DMS53 (cell line): ENCODE measurements around the gene ZDHHC11.
"Not testable (repeated sequence)": the region's sequence is repeated elsewhere in the genome, so short reads cannot be mapped to it uniquely, and the experiment has no call there.

Experiments used
- DNase-seq: peaks from one replicate; lab custom pipeline; 2025; lab: John Stamatoyannopoulos, UW

The ZDHHC11 gene

GRCh38 chr5:776862-777711 is 73.7 kb downstream of the ZDHHC11 start:
- DNase-seq: no peak

DNA sequence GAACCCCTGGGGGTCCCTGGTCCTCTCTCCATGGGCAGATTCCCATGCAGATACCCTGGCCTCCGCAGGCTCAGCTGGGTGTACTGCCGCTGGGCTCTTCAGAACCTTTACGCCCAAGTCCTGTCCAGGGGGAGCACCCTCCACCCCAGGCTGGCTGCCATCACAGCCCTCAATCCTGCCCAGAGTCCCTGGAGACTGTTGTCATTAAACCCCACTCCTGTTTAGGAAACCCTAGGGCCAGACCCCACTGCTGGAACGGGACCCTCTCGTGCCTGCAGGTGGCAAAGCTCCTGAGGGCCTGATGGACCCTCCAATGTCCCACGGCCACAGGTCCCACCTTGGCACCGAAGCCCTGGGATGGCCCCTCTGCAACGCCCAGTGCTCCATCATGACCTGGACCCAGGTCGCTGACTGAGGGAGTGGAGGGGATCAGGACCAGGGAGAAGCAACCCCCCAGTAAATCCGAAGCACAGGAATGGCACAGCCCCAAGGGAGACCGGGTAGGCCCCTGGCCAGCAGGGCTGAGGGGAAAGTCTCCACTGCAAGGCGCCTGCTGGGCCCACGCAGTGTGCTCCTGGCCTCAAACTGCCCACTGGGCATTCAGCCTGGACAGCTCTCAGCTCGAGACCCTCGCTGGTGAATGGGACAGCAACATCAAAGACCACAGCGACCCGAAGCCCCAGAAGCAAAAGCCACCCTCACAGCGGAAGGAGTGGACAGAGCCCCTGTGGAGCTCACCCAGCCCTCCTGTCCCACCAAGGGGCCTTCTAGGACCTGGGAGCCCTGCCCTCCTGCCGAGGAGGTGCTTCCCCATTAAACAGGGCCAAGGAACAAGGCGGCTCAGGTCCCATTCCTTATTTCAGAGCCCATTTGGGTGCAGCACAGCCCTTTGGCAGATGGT is 74.6 kb downstream of the ZDHHC11 start:
- no peak for DNase-seq

DNA sequence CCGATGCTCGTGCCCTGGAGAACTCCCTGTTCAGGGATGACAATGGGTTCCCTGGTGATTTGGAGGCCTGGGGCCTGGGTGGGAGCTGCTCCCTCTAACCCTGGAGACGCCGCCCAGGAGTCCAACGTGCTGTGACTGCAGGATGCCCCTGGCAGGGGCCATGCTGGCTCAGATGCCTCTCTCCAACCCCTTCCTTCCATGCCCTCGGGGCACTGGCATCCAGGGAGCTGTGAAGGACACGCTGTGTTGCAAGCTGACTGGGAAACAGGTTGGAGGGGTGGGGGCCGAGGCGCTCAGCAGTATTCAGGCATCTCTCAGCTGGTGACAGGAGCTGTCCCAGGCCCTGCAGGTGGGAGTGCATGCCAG is 75.2 kb downstream of the ZDHHC11 start:
- DNase-seq: not testable (repeated sequence)

- not testable (repeated sequence) for DNase-seq
These were observed 75.8 kb downstream of the ZDHHC11 start for GRCh38 chr5:774854-775505.

GRCh38 chr5:774304-774703 is 76.5 kb downstream of the ZDHHC11 start:
- not testable (repeated sequence) for DNase-seq

GRCh38 chr5:773517-774264 is 77.1 kb downstream of the ZDHHC11 start:
- no peak for DNase-seq

DNA sequence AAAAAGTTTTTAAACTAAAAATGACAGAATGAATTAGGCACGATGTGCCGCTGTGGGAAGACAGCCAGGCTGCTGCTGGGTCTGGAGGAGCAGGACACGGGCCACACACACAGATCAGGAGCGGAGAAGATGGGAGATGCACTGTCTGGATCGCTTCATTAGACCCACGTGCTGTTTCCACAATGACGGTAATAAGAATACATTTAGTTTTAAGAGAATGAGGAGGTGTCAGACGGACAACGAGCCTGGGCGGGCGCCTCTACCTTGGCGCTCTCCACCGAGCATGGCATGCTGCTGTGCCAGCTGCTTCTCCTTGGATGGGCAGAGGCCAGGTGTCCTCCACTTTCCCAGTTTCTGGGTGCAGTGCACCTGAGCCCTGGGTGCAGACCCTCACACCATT is 77.9 kb downstream of the ZDHHC11 start:
- not testable (repeated sequence) for DNase-seq

GRCh38 chr5:772547-772890 is 78.3 kb downstream of the ZDHHC11 start:
- not testable (repeated sequence) for DNase-seq

DNA sequence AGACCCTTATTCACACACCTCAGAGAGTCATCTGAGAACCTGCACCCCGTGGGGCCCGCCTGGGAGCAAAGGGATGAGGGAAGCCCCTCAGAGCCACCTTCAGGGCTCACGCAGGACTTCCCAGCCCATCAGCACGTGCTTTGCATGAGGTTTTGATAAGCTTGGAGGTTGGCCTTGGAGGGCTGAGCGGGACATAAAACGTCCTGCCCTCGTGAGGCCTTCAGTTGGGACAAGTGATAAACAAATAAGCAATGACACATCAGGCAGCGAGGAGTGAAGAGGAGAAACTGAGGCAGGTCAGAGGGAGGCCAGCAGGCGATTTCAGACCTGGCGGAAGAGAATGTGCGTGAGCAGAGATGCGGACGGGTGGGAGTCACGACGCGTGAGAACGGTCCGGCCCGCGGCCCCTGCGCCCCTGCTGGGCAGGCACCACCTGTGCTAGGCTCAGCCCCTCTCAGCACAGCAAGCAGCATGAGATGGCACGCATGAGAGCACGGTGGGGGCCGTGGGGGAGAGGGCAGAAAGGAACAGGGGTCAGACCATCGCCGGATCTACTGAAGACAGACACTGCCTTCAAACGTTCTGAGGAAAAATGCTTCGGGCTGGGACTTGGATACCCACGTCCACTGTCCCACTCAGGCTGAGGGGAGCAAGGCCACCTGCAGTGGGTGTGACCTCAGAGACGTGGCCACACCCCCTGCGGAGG is 78.8 kb downstream of the ZDHHC11 start:
- DNase-seq: not testable (repeated sequence)

- not testable (repeated sequence) for DNase-seq
These were observed 79.6 kb downstream of the ZDHHC11 start for GRCh38 chr5:771087-771781.

- DNase-seq: not testable (repeated sequence)
These were observed 80.2 kb downstream of the ZDHHC11 start for GRCh38 chr5:770585-770984.

DNA sequence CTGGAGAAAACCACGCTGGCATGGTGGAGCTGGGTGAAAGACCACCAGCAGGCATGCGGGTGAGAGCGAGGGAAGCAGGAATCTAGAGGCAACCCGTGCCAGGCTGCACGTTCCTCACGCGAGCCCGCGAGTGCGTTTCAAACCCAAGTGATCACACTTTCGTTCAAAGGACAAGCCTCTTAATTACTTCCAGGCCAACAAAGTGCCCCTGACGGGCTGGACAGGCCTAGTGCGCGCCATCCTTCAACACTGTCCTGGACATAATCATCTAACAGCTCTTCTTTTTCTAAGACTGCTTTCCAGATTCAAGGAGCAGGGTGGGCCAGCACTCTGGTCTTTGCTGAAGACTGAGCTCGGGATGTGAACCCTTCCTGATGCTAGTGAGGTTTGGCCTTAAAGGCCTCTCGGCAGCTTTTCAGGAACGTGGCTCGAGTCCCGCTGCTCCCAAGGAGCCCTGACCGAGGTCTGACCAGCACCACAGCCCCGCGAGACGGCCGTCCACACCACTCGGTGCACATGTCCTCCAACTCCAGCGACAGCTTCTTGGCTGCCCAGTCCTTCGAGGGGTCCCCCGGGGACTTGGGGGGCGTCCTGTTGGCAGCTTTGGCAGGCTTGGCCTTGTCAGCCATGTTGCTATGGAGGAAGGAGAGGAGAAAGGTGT is 81.2 kb downstream of the ZDHHC11 start:
- DNase-seq: not testable (repeated sequence)

GRCh38 chr5:766666-767431 is 83.9 kb downstream of the ZDHHC11 start:
- DNase-seq: no peak

GRCh38 chr5:765948-766631 is 84.7 kb downstream of the ZDHHC11 start:
- DNase-seq: no peak

DNA sequence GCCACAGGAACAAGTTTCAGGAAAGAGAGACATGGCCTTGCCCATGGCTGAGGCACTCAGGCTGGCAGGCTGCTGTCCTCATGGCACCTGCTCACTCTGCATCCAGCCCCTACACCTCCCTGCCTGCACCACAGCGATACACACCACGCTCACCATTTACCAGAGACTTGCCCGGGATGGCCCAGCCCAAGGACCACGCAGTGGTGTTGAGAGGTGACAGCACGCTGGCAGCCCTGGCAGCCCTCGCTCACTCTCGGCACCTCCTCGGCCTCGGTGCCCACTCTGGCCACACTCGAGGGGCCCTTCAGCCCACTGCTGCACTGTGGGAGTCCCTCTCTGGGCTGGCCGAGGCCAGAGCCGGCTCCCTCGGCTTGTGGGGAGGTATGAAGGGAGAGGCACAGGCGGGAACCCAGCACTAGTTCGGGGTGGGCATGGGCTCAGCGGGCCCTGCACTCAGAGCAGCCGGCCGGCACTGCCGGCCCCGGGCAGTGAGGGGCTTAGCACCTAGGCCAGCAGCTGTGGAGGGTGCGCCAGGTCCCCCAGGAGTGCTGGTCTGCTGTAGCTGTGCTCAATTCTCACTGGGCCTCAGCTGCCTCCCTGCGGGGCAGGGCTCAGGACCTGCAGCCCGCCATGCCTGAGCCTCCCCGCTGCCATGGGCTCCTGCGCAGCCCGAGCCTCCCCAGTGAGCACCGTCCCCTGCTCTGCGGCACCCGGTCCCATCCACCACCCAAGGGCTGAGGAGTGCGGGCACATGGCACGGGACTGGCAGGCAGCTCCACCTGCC is 86.6 kb downstream of the ZDHHC11 start:
- DNase-seq: no peak

DNA sequence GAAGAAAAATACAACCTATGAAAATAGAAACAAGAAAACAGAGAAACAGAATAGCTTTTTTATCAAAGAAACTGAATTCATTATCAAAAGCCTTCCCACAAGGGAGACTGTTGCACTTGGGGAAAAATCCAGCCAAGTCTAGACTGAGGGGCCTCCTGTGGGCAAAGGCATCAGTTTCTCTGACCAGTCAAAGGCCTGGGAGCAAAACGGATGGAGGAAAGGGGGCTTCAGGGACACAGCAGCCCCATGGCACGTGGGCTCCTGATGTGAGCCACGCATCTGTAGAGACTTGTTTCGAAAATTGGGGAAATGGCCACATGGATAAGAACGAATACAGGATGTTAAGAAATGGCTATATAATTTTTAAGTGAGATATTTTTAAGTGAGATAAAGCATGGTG is 87.4 kb downstream of the ZDHHC11 start:
- no peak for DNase-seq

DNA sequence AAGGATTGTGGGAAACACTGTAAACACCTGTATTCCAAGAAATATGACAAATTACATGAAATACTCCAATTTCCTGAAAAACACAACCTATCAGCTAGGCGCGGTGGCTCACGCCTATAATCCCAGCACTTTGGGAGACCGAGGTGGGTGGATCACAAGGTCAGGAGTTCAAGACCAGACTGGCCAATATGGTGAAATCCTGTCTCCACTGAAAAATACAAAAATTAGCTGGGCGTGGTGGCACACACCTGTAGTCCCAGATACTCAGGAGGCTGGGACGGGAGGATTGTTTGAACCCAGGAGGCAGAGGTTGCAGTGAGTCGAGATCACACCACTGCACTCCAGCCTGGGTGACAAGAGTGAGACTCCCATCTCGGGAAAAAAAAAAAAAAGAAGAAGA is 87.8 kb downstream of the ZDHHC11 start:
- not testable (repeated sequence) for DNase-seq
